HEK293 (cell line): ENCODE data around the gene HRH4.

ENCODE experiments used
- CTCF ChIA-PET: fragments of 350-600 bp; formaldehyde crosslinking; extraction: SDS; loops from one replicate; lab custom pipeline; 2021; ENCODE audit warnings: antibody characterized with exemption; lab: Yijun Ruan, JAX
- POLR2A ChIA-PET: fragments of 300-600 bp; formaldehyde crosslinking; extraction: SDS; loops from one replicate; lab custom pipeline; 2020; ENCODE audit warnings: antibody characterized with exemption, inconsistent platforms; lab: Yijun Ruan, JAX
- H3K27ac ChIP-seq: fragments of 200-500 bp; sonication (Bioruptor generic); 2 replicates; pipeline ENCODE4 v1.5.1; 2014; ENCODE audit warnings: low read depth, low read length, control low read depth, inconsistent platforms; ENCODE audit errors: extremely low read depth
- H3K36me3 ChIP-seq, 2 experiments: fragments of 200-500 bp in 1 of 2; sonication (Bioruptor generic) in 1 of 2; 1 replicate in 1 of 2; 2 replicates in 1 of 2; pipeline ENCODE4 v1.5.1; 2014 to 2017; ENCODE audit warnings: inconsistent platforms in 2 of 2, low read length in 2 of 2; ENCODE audit not compliant: control insufficient read depth in 2 of 2, insufficient read depth in 1 of 2
- H3K4me1 ChIP-seq: fragments of 200-500 bp; sonication (Bioruptor generic); 2 replicates; pipeline ENCODE4 v1.5.1; 2014; ENCODE audit warnings: mild to moderate bottlenecking, low read length, inconsistent platforms; ENCODE audit not compliant: control insufficient read depth, insufficient read depth
- H3K4me3 ChIP-seq: 2 replicates; pipeline ENCODE4 v1.5.1; 2011; ENCODE audit warnings: low read depth, mild to moderate bottlenecking, control low read depth, low read length, moderate library complexity
- H3K9me3 ChIP-seq: fragments of 200-500 bp; sonication (Bioruptor generic); 2 replicates; pipeline ENCODE4 v1.5.1; 2014; ENCODE audit warnings: low read depth, low read length, inconsistent platforms; ENCODE audit not compliant: control insufficient read depth, insufficient read depth
- KLF16 ChIP-seq: fragments of 450-650 bp; formaldehyde crosslinking; IDR thresholded peaks from 2 replicates; pipeline ENCODE4 v1.5.1; 2017; ENCODE audit warnings: missing biosample characterization, missing genetic modification characterization
- MYNN ChIP-seq: fragments of 450-650 bp; formaldehyde crosslinking; IDR thresholded peaks from 2 replicates; pipeline ENCODE4 v1.5.1; 2016; ENCODE audit warnings: missing biosample characterization, missing genetic modification characterization, borderline replicate concordance
- MZF1 ChIP-seq: fragments of 450-650 bp; formaldehyde crosslinking; IDR thresholded peaks from 2 replicates; pipeline ENCODE4 v1.5.1; 2017; ENCODE audit warnings: missing biosample characterization, missing genetic modification characterization, borderline replicate concordance
- PATZ1 ChIP-seq: fragments of 450-650 bp; formaldehyde crosslinking; IDR thresholded peaks from 2 replicates; pipeline ENCODE4 v1.5.1; 2016; ENCODE audit warnings: missing biosample characterization, missing genetic modification characterization
- PBX3 ChIP-seq: sonication (generic); formaldehyde crosslinking; IDR thresholded peaks from 2 replicates; pipeline ENCODE4 v1.8.1; 2022; ENCODE audit warnings: mild to moderate bottlenecking, moderate library complexity, missing genetic modification reagents
- SP7 ChIP-seq: fragments of 450-650 bp; formaldehyde crosslinking; IDR thresholded peaks from 2 replicates; pipeline ENCODE4 v1.5.1; 2016; ENCODE audit warnings: missing biosample characterization, missing genetic modification characterization
- ZFP41 ChIP-seq: fragments of 450-650 bp; formaldehyde crosslinking; IDR thresholded peaks from 2 replicates; pipeline ENCODE4 v1.5.1; 2016; ENCODE audit warnings: missing biosample characterization, missing genetic modification characterization, borderline replicate concordance
- ZNF19 ChIP-seq: fragments of 450-650 bp; formaldehyde crosslinking; IDR thresholded peaks from 2 replicates; pipeline ENCODE4; 2016; ENCODE audit warnings: missing biosample characterization, missing genetic modification characterization, low read depth
- ZNF221 ChIP-seq: fragments of 450-650 bp; formaldehyde crosslinking; IDR thresholded peaks from 2 replicates; pipeline ENCODE4 v1.5.1; 2017; ENCODE audit warnings: missing biosample characterization, missing genetic modification characterization, borderline replicate concordance
- ZNF24 ChIP-seq: fragments of 450-650 bp; formaldehyde crosslinking; IDR thresholded peaks from 2 replicates; pipeline ENCODE4 v1.5.1; 2016; ENCODE audit warnings: missing biosample characterization, missing genetic modification characterization
- ZNF266 ChIP-seq: fragments of 450-650 bp; formaldehyde crosslinking; IDR thresholded peaks from 2 replicates; pipeline ENCODE4 v1.5.1; 2016; ENCODE audit warnings: missing biosample characterization, missing genetic modification characterization, low read depth
- ZNF274 ChIP-seq, 2 experiments: fragments of 200-500 bp in 1 of 2; fragments of 450-650 bp in 1 of 2; sonication (Bioruptor generic) in 1 of 2; formaldehyde crosslinking in 1 of 2; IDR thresholded peaks; 2 replicates each; pipeline versions ENCODE4 v1.5.1 to v1.6.1; 2014 to 2016; ENCODE audit warnings: borderline replicate concordance in 1 of 2, inconsistent platforms in 1 of 2, low read length in 1 of 2, missing biosample characterization in 1 of 2, missing genetic modification characterization in 1 of 2
- ZNF302 ChIP-seq: fragments of 450-650 bp; formaldehyde crosslinking; IDR thresholded peaks from 2 replicates; pipeline ENCODE4 v1.5.1; 2016; ENCODE audit warnings: missing biosample characterization, missing genetic modification characterization, low read depth
- ZNF423 ChIP-seq: fragments of 450-650 bp; formaldehyde crosslinking; IDR thresholded peaks from 2 replicates; pipeline ENCODE4 v1.5.1; 2016; ENCODE audit warnings: missing biosample characterization, missing genetic modification characterization
- ZNF660 ChIP-seq: fragments of 450-650 bp; IDR thresholded peaks from 2 replicates; pipeline ENCODE4 v1.5.1; 2018; ENCODE audit warnings: missing biosample characterization, mild to moderate bottlenecking, missing genetic modification characterization
- ZNF670 ChIP-seq: fragments of 450-650 bp; formaldehyde crosslinking; IDR thresholded peaks from 2 replicates; pipeline ENCODE4 v1.5.1; 2016; ENCODE audit warnings: missing biosample characterization, missing genetic modification characterization, low read depth
- ZNF707 ChIP-seq: fragments of 450-650 bp; formaldehyde crosslinking; IDR thresholded peaks from 2 replicates; pipeline ENCODE4 v1.5.1; 2016; ENCODE audit warnings: missing biosample characterization, missing genetic modification characterization
- ZSCAN23 ChIP-seq: fragments of 450-650 bp; formaldehyde crosslinking; IDR thresholded peaks from 2 replicates; pipeline ENCODE4 v1.5.1; 2016; ENCODE audit warnings: missing biosample characterization, missing genetic modification characterization
- TF ChIP-seq, protein P1 (sequence below): fragments of 450-650 bp; IDR thresholded peaks from 2 replicates; pipeline ENCODE4 v1.5.1; 2018; ENCODE audit warnings: missing biosample characterization, missing genetic modification characterization

The HRH4 gene

GRCh38 chr18:24490539-24490938, 30.1 kb downstream of the HRH4 start:
- Histone ChIP-seq H3K27ac (no peak overlapping the region), H3K9me3 (no peaks in the 10 kb centered on the region), H3K4me3 (no peak overlapping the region), H3K36me3 (no peaks in the 10 kb centered on the region), H3K4me1 (no peaks in the 10 kb centered on the region)
- ChIA-PET CTCF (interaction anchor here (0.7 to 9.6 kb wide), 10 partner anchors 24 to 314 kb away, joined by 3 to 228 read pairs (median 5); no protein-coding TSS in a partner anchor), POLR2A (no interaction called here)
- TF ChIP-seq ZNF302 (tag by site-specific recombination): no peak
- TF ChIP-seq MZF1: no peak
- no peak for TF ChIP-seq ZFP41 (tag by site-specific recombination)
- no peak for TF ChIP-seq ZNF221 (tag by site-specific recombination)
- TF ChIP-seq ZNF24 (tag by site-specific recombination): no peak
- TF ChIP-seq SP7 (tag by site-specific recombination): no peak
- no peak for TF ChIP-seq ZNF266
- TF ChIP-seq ZNF423 (tag by site-specific recombination): no peak
- no peak for TF ChIP-seq PBX3 (CRISPR knock-in tag)
- no peak for TF ChIP-seq ZNF274 (IDR thresholded peaks at IDR 0.05; ENCODE audit: low read length)
- TF ChIP-seq ZNF274 (tag by site-specific recombination; IDR thresholded peaks at IDR 0.05; ENCODE audit: borderline replicate concordance): no peak
- TF ChIP-seq PATZ1 (tag by site-specific recombination): no peak

GRCh38 chr18:24491927-24492834, 31.7 kb downstream of the HRH4 start:
- H3K4me3 ChIP-seq: no peak overlapping the region
- no peaks in the 10 kb centered on the region for H3K36me3 ChIP-seq
- H3K4me1 ChIP-seq: no peaks in the 10 kb centered on the region
- TF ChIP-seq KLF16 (tag by site-specific recombination): no peak
- no peak for TF ChIP-seq ZNF670 (tag by site-specific recombination)
- no peak for TF ChIP-seq ZSCAN23
- TF ChIP-seq MYNN (tag by site-specific recombination): no peak
- TF ChIP-seq ZNF19 (tag by site-specific recombination): no peak
- TF ChIP-seq, protein P1, sequence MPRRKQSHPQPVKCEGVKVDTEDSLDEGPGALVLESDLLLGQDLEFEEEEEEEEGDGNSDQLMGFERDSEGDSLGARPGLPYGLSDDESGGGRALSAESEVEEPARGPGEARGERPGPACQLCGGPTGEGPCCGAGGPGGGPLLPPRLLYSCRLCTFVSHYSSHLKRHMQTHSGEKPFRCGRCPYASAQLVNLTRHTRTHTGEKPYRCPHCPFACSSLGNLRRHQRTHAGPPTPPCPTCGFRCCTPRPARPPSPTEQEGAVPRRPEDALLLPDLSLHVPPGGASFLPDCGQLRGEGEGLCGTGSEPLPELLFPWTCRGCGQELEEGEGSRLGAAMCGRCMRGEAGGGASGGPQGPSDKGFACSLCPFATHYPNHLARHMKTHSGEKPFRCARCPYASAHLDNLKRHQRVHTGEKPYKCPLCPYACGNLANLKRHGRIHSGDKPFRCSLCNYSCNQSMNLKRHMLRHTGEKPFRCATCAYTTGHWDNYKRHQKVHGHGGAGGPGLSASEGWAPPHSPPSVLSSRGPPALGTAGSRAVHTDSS (tag by site-specific recombination): no peak
- TF ChIP-seq ZNF660 (tag by site-specific recombination): no peak
- TF ChIP-seq ZNF707: no peak
- POLR2A ChIA-PET: no interaction called here
- H3K9me3 ChIP-seq: no peaks in the 10 kb centered on the region
- H3K27ac ChIP-seq: no peak overlapping the region
- CTCF ChIA-PET: interaction anchor here (0.6 to 1.6 kb wide), 8 partner anchors 8 to 922 kb away, joined by 3 to 9 read pairs (median 4); no protein-coding TSS in a partner anchor
